BJ (cell line): Measurements from ENCODE around the gene KIF22. TPM values are rescaled to one million over a fixed set of nuclear protein-coding genes. Genes with fewer than 3 reads are reported as not detected.

Experiments used
- CTCF ChIA-PET: fragments of 350-600 bp; formaldehyde crosslinking; extraction: SDS; loops from one replicate; lab custom pipeline; 2021; ENCODE audit warnings: antibody characterized with exemption, inconsistent platforms; lab: Yijun Ruan, JAX
- POLR2A ChIA-PET: fragments of 300-600 bp; sonication (Branson Sonifier 250); formaldehyde crosslinking; extraction: SDS; loops from one replicate; lab custom pipeline; 2021; ENCODE audit warnings: antibody characterized with exemption; lab: Charles Lee
- DNase-seq: peaks from one replicate; pipeline ENCODE4 v3.0.0-alpha.2; 2011; ENCODE audit warnings: low read depth
- H3K27me3 ChIP-seq: 2 replicates; pipeline ENCODE4 v1.6.0; 2011; ENCODE audit warnings: low read length; ENCODE audit not compliant: control insufficient read depth, insufficient read depth
- H3K36me3 ChIP-seq: 2 replicates; pipeline ENCODE4 v1.5.1; 2011; ENCODE audit warnings: low read length; ENCODE audit not compliant: control insufficient read depth, insufficient read depth
- H3K4me3 ChIP-seq: 2 replicates; pipeline ENCODE4 v1.5.1; 2011; ENCODE audit warnings: low read depth, mild to moderate bottlenecking, control low read depth, low read length
- polyA plus RNA-seq: library from polyadenylated mRNA; depleted of rRNA; stranded (reverse); fragments of >200 nt; gene quantifications from 2 replicates; pipeline ENCODE4 v1.2.3, GENCODE V29; 2011
- TF ChIP-seq, protein P1 (sequence below): IDR thresholded peaks from 2 replicates; pipeline ENCODE4 v1.5.1; 2011; ENCODE audit warnings: low read depth, mild to moderate bottlenecking, control low read depth, inconsistent platforms, low read length, moderate library complexity; ENCODE audit not compliant: insufficient read depth

KIF22 gene
- polyA plus RNA-seq, 1 experiment: 68.3 TPM

DNA sequence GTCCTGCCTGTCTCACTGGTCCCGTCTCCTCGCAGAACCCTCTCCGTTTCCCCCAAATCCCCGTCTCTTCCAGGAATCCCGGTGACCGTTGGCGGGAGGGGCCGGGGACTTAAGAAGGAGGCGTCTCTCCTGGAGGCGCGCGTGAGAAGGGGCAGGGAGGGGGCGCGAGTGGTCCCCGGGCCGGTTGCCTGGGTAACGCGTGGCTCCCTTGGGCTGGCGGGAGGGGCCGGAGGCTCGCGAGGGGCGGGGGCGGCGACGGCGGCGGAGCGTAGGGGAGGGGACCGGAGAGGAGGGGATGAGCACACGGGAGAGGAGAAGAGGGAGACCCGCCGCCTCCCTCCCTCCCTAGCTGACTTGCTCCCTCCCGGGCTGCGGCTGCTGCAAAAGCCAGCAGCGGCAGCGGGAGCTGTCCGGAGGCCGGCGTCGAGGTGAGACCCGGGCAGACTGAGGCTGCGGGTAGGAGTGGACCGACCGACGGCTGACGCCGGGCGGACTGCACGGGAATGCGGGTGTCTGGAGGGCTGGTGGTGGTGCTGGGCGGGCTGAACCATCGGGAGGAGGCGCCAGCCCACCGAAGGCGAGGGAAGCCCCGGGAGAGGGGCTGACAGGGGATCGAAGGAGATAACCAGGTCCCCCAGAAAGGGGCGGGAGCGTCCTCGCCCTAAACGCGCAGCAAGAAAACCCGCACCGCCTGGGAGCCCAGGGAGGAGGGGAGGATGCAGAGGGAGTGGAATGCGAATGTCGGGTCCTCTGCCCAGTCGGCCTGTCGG lies 21.5 kb downstream of the KIF22 start, which contains the start of gene PRRT2:
Gene PRRT2 (plus strand): TSS at position 298 of the 770 bp plus-strand sequence. CDS start 862 bp downstream, outside the sequence.
- ChIA-PET POLR2A (no interaction called here), CTCF (interaction anchor here (0.6 to 1.4 kb wide), 3 partner anchors 57 to 254 kb away, joined by 3 read pairs; partner anchors contain the start of gene ALDOA)
- Histone ChIP-seq H3K36me3 (peaks cover 17% of the 10 kb centered on the region), H3K27me3 (no peaks in the 10 kb centered on the region), H3K4me3 (peak within 1 kb of the TSS; percentile 72)
- no peak for DNase-seq
- TF ChIP-seq, protein P1, sequence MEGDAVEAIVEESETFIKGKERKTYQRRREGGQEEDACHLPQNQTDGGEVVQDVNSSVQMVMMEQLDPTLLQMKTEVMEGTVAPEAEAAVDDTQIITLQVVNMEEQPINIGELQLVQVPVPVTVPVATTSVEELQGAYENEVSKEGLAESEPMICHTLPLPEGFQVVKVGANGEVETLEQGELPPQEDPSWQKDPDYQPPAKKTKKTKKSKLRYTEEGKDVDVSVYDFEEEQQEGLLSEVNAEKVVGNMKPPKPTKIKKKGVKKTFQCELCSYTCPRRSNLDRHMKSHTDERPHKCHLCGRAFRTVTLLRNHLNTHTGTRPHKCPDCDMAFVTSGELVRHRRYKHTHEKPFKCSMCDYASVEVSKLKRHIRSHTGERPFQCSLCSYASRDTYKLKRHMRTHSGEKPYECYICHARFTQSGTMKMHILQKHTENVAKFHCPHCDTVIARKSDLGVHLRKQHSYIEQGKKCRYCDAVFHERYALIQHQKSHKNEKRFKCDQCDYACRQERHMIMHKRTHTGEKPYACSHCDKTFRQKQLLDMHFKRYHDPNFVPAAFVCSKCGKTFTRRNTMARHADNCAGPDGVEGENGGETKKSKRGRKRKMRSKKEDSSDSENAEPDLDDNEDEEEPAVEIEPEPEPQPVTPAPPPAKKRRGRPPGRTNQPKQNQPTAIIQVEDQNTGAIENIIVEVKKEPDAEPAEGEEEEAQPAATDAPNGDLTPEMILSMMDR: no peak

DNA sequence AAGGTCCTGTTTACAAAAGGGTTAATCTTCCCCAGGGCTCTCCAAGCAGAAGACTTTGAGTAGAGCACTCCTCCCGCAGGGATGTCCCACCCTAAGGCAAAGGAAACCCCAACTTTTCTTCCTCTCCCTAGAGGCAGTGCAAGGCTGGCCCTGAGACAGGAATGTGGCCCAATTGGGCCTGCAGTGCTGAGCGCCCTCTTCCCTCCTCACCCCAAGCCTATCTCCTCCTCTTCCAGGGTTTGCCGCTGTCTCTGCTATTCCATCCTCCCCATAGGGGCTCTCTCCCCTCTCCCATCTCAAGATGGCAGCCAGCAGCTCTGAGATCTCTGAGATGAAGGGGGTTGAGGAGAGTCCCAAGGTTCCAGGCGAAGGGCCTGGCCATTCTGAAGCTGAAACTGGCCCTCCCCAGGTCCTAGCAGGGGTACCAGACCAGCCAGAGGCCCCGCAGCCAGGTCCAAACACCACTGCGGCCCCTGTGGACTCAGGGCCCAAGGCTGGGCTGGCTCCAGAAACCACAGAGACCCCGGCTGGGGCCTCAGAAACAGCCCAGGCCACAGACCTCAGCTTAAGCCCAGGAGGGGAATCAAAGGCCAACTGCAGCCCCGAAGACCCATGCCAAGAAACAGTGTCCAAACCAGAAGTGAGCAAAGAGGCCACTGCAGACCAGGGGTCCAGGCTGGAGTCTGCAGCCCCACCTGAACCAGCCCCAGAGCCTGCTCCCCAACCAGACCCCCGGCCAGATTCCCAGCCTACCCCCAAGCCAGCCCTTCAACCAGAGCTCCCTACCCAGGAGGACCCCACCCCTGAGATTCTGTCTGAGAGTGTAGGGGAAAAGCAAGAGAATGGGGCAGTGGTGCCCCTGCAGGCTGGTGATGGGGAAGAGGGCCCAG lies 22.4 kb downstream of the KIF22 start:
- POLR2A ChIA-PET: no interaction called here
- peak overlapping the region; percentile 72 for H3K4me3 ChIP-seq
- CTCF ChIA-PET: interaction anchor here (0.6 to 1.1 kb wide), 5 partner anchors 22 to 101 kb away, joined by 3 read pairs; partner anchors contain the start of gene KIF22

DNA sequence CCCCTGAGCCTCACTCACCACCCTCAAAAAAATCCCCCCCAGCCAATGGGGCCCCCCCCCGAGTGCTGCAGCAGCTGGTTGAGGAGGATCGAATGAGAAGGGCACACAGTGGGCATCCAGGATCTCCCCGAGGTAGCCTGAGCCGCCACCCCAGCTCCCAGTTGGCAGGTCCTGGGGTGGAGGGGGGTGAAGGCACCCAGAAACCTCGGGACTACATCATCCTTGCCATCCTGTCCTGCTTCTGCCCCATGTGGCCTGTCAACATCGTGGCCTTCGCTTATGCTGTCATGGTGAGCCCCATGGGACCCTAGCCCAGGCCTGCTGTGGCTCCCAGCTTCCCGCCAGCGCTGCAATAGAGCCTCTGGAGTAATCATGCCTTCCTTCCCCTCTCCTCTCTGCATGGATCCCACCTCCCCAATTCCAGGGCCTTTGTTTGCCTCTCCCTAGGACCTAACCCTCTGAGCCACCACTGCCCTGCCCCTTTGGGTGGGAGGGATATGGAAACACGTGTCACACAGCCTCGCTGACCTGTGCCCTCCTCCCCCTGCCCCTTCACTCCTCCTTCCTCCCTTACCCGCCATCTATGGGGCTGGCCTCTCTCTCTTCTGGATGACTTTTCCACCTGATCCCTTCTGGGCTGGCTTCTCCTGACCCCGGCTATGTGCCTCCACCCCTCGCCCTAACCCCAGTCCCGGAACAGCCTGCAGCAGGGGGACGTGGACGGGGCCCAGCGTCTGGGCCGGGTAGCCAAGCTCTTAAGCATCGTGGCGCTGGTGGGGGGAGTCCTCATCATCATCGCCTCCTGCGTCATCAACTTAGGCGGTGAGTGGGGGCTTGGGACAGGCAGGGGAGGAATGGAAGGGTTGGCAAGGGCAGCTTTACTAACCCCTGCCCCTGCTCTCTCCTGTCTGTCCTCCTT lies 23.4 kb downstream of the KIF22 start:
- TF ChIP-seq, protein P1: no peak
- CTCF ChIA-PET: interaction anchor here (0.6 to 1.1 kb wide), 3 partner anchors 23 to 40 kb away, joined by 3 read pairs; partner anchors contain the start of gene KIF22
- POLR2A ChIA-PET: interaction anchor here (0.6 kb wide), 1 partner anchor 368 kb away, joined by 10 read pairs; no protein-coding TSS in a partner anchor
- no peak for DNase-seq
- peaks cover 14% of the 10 kb centered on the region for H3K36me3 ChIP-seq
- H3K4me3 ChIP-seq: no peak overlapping the region
- no peaks in the 10 kb centered on the region for H3K27me3 ChIP-seq

More for the DNA sequence above, 22.4 kb downstream of the KIF22 start:
- TF ChIP-seq, protein P1: no peak
- no peak for DNase-seq
- Histone ChIP-seq H3K36me3 (peaks cover 17% of the 10 kb centered on the region), H3K27me3 (no peaks in the 10 kb centered on the region)

DNA sequence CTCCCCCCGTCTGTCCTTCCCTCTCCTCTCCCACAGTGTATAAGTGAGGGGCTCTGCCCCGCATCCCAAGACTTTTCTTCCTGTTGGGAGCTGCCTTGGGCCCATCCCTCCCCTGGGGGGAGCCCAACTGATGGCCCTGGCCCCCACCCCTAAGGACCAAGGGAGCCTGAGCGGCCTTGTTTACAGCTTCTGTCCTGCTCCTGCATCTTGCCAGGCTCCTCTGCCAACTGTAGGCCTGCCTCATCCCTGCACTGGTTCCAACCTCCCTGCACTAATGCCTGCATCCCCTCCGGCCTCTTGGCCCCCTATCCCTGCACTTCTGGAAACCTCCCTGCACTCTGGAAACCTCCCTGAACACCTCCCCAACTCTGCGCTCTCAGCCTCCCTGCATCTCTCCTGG lies 24.0 kb downstream of the KIF22 start:
- Histone ChIP-seq H3K27me3 (no peaks in the 10 kb centered on the region), H3K4me3 (no peak overlapping the region), H3K36me3 (peaks cover 12% of the 10 kb centered on the region)
- DNase-seq: no peak
- ChIA-PET CTCF (interaction anchor here (1.1 kb wide), 1 partner anchor 24 kb away, joined by 3 read pairs; the partner anchor contains the start of gene KIF22), POLR2A (no interaction called here)
- TF ChIP-seq, protein P1: no peak
